ENCODE data around the gene ADA.

Gene ADA

GRCh38 chr20:44621939-44622338 lies 29.6 kb downstream of the ADA start:
- DNase-seq = no peak

GRCh38 chr20:44621325-44621724 lies 30.2 kb downstream of the ADA start:
- DNase-seq = no peak

- DNase-seq = no peak
These were observed 31.5 kb downstream of the ADA start for GRCh38 chr20:44620030-44620429.

- no peak for DNase-seq
These were observed 32.2 kb downstream of the ADA start for GRCh38 chr20:44619294-44619693.

- DNase-seq = peak; percentile 20
These were observed 33.2 kb downstream of the ADA start for GRCh38 chr20:44618318-44618731.

- no peak for DNase-seq
These were observed 34.9 kb downstream of the ADA start for GRCh38 chr20:44616604-44616964.

- no peak for DNase-seq
These were observed 35.5 kb downstream of the ADA start for GRCh38 chr20:44615876-44616603.

GRCh38 chr20:44615169-44615791 lies 36.2 kb downstream of the ADA start:
- no peak for DNase-seq

- no peak for DNase-seq
These were observed 37.0 kb downstream of the ADA start for GRCh38 chr20:44614525-44614924.

GRCh38 chr20:44613575-44613974 lies 37.9 kb downstream of the ADA start:
- no peak for DNase-seq

GRCh38 chr20:44610313-44610962 lies 41.1 kb downstream of the ADA start:
- DNase-seq = no peak

- DNase-seq = peak; percentile 87
These were observed 41.8 kb downstream of the ADA start for GRCh38 chr20:44609516-44610312.

GRCh38 chr20:44609006-44609515 lies 42.4 kb downstream of the ADA start:
- no peak for DNase-seq

- no peak for DNase-seq
These were observed 44.6 kb downstream of the ADA start for GRCh38 chr20:44606725-44607441.

GRCh38 chr20:44603327-44603726 lies 48.2 kb downstream of the ADA start:
- DNase-seq = no peak

- no peak for DNase-seq
These were observed 49.7 kb downstream of the ADA start for GRCh38 chr20:44601801-44602204.

- no peak for DNase-seq
These were observed 50.2 kb downstream of the ADA start for GRCh38 chr20:44601236-44601671.

- DNase-seq = no peak
These were observed 50.7 kb downstream of the ADA start for GRCh38 chr20:44600758-44601201.

- no peak for DNase-seq
These were observed 51.2 kb downstream of the ADA start for GRCh38 chr20:44600301-44600700.

GRCh38 chr20:44599715-44600114 lies 51.8 kb downstream of the ADA start:
- DNase-seq = no peak

- no peak for DNase-seq
These were observed 52.8 kb downstream of the ADA start for GRCh38 chr20:44598423-44599305.
